Measurements from ENCODE around the gene ADAR.

GRCh38 chr1:154629675-154630073 is 21.7 kb upstream of the ADAR start:
- TF ChIP-seq POLR2AphosphoS5 (IDR thresholded peaks at IDR 0.05; ENCODE audit: borderline replicate concordance, low read depth, low read length): no peak
- no peak for TF ChIP-seq EZH2 (IDR thresholded peaks at IDR 0.05)
